NCI-H1436 treated with DMSO at 0.1 percent for 48 hours (cell line): ENCODE data around the gene GRIK4.

Experiments used
- DNase-seq: peaks from one replicate; lab custom pipeline; 2025; lab: John Stamatoyannopoulos, UW

The GRIK4 gene

GRCh38 chr11:120954381-120954780, 442.8 kb downstream of the GRIK4 start:
- DNase-seq: no peak

- no peak for DNase-seq
Observed at GRCh38 chr11:120956710-120957495, 445.4 kb downstream of the GRIK4 start.

DNA sequence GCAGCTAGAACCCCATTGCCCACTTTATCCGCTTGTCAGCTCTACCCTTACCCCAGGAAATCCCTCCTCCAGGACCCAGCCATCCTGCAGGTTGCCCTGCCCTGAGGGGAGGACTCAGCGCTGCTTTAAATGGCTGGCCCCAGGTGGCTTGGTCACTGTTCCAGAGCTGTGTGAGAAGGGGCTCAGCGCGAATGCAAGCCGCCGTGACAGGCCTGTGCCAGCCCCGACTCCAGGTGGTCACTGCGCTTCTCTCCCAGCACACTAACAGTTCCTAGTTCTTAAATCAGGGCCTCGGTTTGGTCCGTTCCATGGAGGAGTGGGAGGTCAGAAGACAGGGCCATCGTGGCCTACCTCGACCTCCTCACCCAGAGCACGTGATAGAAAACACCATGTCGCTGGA, 446.6 kb downstream of the GRIK4 start:
- no peak for DNase-seq

- no peak for DNase-seq
Observed at GRCh38 chr11:120959189-120959588, 447.6 kb downstream of the GRIK4 start.

DNA sequence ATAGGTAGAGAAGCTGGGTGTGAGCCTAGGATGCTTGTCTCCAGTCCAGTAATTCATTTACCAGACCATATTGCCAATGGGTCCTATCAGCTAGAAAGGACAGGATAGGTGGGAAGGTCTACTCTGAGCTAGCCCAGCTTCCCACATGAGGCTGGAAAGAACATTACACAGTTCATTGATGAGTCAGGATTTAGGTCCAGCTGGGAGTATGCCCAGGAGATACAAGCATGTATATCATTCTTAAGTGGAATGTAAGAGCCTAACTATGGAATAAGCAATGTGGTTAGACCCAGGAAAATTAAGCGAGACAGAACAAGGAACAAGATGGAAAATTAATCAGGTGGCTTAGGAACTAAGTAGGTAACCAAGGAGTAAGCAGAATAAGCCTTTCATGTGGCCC, 453.3 kb downstream of the GRIK4 start:
- DNase-seq: no peak

DNA sequence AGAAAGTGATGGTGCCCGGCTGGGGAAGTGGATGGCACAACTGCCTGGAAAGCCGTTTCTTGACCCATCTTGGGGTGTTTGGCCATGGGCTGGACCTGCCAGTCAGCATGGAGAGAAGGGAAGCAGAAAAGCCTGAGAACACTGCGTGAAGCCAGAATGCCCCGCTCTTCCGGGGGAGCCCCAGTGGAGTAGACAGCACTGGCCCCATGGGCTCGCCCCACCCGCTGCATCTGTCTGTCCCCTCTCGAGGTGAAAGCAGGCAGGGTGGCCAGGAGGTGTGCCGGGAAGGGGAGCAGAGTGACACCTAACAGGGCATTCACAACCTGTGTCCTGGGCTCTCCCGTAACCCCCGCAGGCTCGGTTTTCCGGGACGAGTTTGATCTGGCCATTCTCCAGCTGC, 455.3 kb downstream of the GRIK4 start:
- DNase-seq: no peak

GRCh38 chr11:120969993-120970392, 458.4 kb downstream of the GRIK4 start:
- DNase-seq: no peak

GRCh38 chr11:120971825-120972224, 460.3 kb downstream of the GRIK4 start:
- DNase-seq: no peak

GRCh38 chr11:120972621-120973020, 461.1 kb downstream of the GRIK4 start:
- DNase-seq: no peak

GRCh38 chr11:120973501-120973900, 462.0 kb downstream of the GRIK4 start:
- DNase-seq: no peak

- no peak for DNase-seq
Observed at GRCh38 chr11:120974466-120974865, 462.9 kb downstream of the GRIK4 start.

GRCh38 chr11:120974965-120975364, 463.4 kb downstream of the GRIK4 start:
- no peak for DNase-seq

- no peak for DNase-seq
Observed at GRCh38 chr11:120977266-120978137, 466.0 kb downstream of the GRIK4 start.

DNA sequence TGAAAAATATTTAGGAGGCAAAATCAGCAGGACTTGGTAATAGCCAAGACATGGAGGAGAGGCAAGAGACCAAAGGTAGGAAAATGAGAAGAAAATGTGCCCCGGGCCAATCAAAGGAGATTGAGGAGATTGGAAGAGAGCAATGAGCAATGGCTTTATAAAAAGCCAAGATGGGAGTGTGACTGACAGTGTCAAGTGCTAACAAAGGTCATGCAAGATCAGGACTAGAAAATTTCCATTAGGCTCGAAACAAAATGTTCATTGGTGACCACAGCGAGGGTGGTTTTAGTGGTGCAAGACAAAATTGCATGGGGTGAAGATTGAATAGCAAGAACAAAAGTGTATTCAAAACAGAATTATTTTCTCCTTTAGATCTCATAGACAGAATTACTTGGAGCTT, 467.2 kb downstream of the GRIK4 start:
- DNase-seq: no peak

DNA sequence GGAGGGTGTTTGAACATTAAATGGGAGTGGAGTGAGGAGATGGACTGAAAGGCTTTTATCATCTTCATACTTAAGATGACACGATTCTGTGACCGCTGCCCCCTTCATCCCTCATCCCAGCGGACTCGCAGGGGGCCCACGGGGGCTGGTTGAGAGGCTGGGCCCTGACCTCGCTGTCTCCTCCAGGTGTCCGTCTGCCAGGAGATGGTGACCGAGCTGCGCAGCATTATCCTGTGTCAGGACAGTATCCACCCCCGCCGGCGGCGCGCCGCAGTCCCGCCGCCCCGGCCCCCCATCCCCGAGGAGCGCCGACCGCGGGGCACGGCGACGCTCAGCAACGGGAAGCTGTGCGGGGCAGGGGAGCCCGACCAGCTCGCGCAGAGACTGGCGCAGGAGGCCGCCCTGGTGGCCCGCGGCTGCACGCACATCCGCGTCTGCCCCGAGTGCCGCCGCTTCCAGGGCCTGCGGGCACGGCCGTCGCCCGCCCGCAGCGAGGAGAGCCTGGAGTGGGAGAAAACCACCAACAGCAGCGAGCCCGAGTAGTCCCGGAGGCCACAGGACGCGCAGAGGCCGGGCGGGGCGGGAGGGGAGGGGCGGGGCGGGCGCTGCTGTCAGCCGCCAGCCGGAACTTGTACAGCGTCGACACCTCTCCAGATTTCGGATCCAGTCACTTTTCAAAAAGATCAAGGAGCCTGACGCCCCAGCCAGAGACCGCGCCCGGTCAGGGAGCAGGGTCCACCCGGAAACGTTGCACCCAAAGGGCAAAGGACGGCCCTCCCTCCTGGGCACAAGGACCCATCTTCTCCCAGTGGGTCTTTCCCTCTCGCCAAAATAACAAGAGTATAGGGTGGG, 474.4 kb downstream of the GRIK4 start:
- DNase-seq: no peak

- DNase-seq: no peak
Observed at GRCh38 chr11:120988603-120989002, 477.1 kb downstream of the GRIK4 start.

- no peak for DNase-seq
Observed at GRCh38 chr11:120991830-120992686, 480.5 kb downstream of the GRIK4 start.

GRCh38 chr11:120994091-120994859, 482.7 kb downstream of the GRIK4 start:
- no peak for DNase-seq

GRCh38 chr11:120995184-120995583, 483.6 kb downstream of the GRIK4 start:
- DNase-seq: no peak

- no peak for DNase-seq
Observed at GRCh38 chr11:120996973-120997372, 485.4 kb downstream of the GRIK4 start.

DNA sequence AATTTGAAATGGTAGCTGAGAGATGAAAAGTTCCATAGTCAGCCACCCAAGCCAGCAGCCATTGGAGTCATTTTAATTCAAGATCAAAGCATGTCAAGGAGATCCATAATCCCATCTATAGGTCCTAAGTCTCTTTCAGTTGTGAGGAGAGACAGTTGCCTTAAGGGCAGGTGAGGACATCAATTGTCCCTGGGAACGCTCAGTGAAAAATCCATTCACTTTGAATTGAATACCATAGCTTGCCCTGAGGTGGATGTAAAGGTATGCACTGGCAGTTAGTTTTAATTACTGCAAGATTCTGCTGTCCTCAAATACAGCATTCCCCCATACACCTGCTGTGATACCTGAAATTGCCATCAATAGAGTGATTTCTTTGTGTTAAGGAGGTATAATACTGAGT, 487.0 kb downstream of the GRIK4 start:
- no peak for DNase-seq
